Measurements from ENCODE around the gene JAZF1.

GRCh38 chr7:28091190-28091589, 89.4 kb downstream of the JAZF1 start:
- TF ChIP-seq CTCF (IDR thresholded peaks at IDR 0.05) (no peak), POLR2AphosphoS5 (IDR thresholded peaks at IDR 0.05; ENCODE audit: insufficient read depth in 1 of 2, low read depth in 1 of 2) (no peak), POLR2A (IDR thresholded peaks at IDR 0.05) (no peak)
